ENCODE data around the gene HTRA1.

GRCh38 chr10:122515588-122516231, 54.4 kb downstream of the HTRA1 start:
- TF ChIP-seq POLR2A (IDR thresholded peaks at IDR 0.05) (no peak), CTCF (IDR thresholded peaks at IDR 0.05) (no peak)

All from lower leg skin (tissue), 3 donors.